Type B pancreatic cell (in vitro differentiated cells): Measurements from ENCODE around the gene NOD2. TPM values are rescaled to one million over a fixed set of nuclear protein-coding genes. Genes with fewer than 3 reads are reported as not detected.

Source experiments
- DNase-seq: peaks from one replicate; pipeline ENCODE4 v3.0.0; 2021; ENCODE audit warnings: mixed read lengths; ENCODE audit not compliant: unreplicated experiment; ENCODE audit errors: extremely low spot score
- H3K27ac Mint-ChIP-seq: 2 replicates; pipeline ENCODE4 v1.8.0; 2021; ENCODE audit warnings: mild to moderate bottlenecking, mixed read lengths
- H3K27me3 Mint-ChIP-seq: 2 replicates; pipeline ENCODE4 v1.8.0; 2021; ENCODE audit warnings: mixed read lengths
- H3K36me3 Mint-ChIP-seq: 2 replicates; pipeline ENCODE4 v1.8.0; 2021; ENCODE audit warnings: mixed read lengths
- H3K4me1 Mint-ChIP-seq: one replicate; pipeline ENCODE4 v1.8.0; 2021; ENCODE audit warnings: mixed read lengths; ENCODE audit not compliant: unreplicated experiment
- H3K4me3 Mint-ChIP-seq: 2 replicates; pipeline ENCODE4 v1.8.0; 2021; ENCODE audit warnings: mild to moderate bottlenecking, mixed read lengths
- H3K9me3 Mint-ChIP-seq: 2 replicates; pipeline ENCODE4 v1.8.0; 2021; ENCODE audit warnings: mixed read lengths
- total RNA-seq: library from RNA; stranded (reverse); gene quantifications from 2 replicates; pipeline ENCODE4 v1.2.1, GENCODE V29; 2021; ENCODE audit warnings: low replicate concordance
- TF ChIP-seq, protein P1 (sequence below): fragments of 200-600 bp; sonication (generic); conservative IDR thresholded peaks from 2 replicates; pipeline ENCODE4 v1.5.0; 2021; ENCODE audit warnings: antibody characterized with exemption, mild to moderate bottlenecking

NOD2 gene
- total RNA-seq, 1 donor from 2014 or later, result 0.31 TPM

DNA sequence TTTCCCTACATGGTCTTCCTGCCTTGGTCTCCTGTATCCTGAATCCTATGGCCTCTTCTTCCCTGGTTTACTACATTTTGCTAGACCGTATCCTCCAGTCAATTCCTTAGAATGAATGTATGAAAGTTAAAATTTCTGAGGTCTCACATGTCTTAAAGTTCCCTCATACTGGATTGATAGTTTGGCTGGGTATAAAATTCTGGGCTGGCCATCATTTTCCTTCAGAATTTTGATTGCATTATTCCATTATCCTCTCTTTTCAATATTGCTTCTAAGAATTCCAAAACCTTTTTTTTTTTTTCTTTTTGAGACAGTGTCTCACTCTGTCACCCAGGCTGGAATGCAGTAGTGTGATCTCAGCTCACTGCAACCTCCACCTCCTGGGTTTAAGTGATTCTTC is 10.8 kb downstream of the NOD2 start:
- no peaks in the 10 kb centered on the region for H3K4me1 Mint-ChIP-seq
- no peak for DNase-seq
- peaks cover 19% of the 10 kb centered on the region for H3K9me3 Mint-ChIP-seq
- no peaks in the 10 kb centered on the region for H3K27me3 Mint-ChIP-seq
- peaks cover 8% of the 10 kb centered on the region for H3K36me3 Mint-ChIP-seq
- no peak overlapping the region for H3K4me3 Mint-ChIP-seq
- no peak overlapping the region for H3K27ac Mint-ChIP-seq
- TF ChIP-seq, protein P1, sequence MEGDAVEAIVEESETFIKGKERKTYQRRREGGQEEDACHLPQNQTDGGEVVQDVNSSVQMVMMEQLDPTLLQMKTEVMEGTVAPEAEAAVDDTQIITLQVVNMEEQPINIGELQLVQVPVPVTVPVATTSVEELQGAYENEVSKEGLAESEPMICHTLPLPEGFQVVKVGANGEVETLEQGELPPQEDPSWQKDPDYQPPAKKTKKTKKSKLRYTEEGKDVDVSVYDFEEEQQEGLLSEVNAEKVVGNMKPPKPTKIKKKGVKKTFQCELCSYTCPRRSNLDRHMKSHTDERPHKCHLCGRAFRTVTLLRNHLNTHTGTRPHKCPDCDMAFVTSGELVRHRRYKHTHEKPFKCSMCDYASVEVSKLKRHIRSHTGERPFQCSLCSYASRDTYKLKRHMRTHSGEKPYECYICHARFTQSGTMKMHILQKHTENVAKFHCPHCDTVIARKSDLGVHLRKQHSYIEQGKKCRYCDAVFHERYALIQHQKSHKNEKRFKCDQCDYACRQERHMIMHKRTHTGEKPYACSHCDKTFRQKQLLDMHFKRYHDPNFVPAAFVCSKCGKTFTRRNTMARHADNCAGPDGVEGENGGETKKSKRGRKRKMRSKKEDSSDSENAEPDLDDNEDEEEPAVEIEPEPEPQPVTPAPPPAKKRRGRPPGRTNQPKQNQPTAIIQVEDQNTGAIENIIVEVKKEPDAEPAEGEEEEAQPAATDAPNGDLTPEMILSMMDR, result no peak

DNA sequence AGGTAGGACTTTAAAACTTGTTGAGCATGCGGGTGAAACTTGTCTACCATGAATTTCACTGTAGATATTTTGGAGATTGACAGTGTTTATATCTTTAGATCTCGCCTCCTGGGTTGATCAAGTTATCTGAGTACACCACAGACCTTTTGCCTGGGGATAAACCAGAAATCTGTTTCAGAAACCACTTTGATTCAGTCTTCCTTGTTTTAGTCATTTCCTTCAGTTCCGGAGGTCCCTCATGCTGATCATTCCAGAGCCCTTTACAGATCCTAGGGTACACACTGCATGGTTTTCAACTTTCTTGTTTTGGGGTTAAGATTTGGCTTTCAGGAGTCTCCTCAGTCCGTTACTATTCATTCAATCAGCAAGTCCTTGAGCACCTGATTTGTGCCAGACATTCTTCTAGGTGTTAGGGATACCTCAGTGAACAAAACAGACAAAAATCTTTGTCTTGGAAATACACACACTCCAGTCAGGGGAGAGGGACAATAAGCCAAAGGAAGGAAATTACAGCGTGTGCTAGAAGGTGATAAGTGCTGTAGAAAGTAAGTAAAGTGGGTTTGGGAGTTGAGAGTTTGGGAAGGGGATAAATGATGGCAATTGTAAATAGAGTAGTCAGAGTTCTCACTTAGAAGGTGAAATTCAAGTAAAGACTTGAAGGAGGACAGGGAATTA is 12.2 kb downstream of the NOD2 start:
- no peaks in the 10 kb centered on the region for H3K4me1 Mint-ChIP-seq
- TF ChIP-seq, protein P1, result no peak
- no peak for DNase-seq
- no peak overlapping the region for H3K27ac Mint-ChIP-seq
- H3K36me3 Mint-ChIP-seq, result peaks cover 8% of the 10 kb centered on the region
- H3K4me3 Mint-ChIP-seq, result no peak overlapping the region
- peaks cover 19% of the 10 kb centered on the region for H3K9me3 Mint-ChIP-seq
- H3K27me3 Mint-ChIP-seq, result no peaks in the 10 kb centered on the region

DNA sequence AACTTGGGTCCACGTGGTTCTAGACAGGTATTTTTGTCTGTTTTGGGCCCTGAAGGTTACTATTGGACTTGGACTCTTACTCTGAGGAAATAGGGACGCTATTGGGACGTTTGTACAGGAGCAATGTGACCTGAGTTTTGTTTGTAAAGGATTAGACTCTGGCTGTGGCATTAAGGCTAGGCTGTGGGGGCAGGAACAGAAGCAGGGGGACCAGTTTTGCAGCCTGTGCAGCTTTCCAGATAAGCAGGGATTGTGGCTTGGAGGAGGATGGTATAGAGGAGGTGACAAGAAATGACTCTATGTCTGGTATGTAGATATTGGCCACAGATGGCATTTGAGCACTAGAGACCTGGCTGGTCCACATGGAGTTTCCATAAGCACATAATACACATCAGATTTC is 12.8 kb downstream of the NOD2 start:
- peaks cover 19% of the 10 kb centered on the region for H3K9me3 Mint-ChIP-seq
- H3K4me3 Mint-ChIP-seq, result no peak overlapping the region
- H3K27ac Mint-ChIP-seq, result no peak overlapping the region
- H3K36me3 Mint-ChIP-seq, result peaks cover 8% of the 10 kb centered on the region
- TF ChIP-seq, protein P1, result no peak
- no peaks in the 10 kb centered on the region for H3K4me1 Mint-ChIP-seq
- no peak for DNase-seq
- no peaks in the 10 kb centered on the region for H3K27me3 Mint-ChIP-seq

DNA sequence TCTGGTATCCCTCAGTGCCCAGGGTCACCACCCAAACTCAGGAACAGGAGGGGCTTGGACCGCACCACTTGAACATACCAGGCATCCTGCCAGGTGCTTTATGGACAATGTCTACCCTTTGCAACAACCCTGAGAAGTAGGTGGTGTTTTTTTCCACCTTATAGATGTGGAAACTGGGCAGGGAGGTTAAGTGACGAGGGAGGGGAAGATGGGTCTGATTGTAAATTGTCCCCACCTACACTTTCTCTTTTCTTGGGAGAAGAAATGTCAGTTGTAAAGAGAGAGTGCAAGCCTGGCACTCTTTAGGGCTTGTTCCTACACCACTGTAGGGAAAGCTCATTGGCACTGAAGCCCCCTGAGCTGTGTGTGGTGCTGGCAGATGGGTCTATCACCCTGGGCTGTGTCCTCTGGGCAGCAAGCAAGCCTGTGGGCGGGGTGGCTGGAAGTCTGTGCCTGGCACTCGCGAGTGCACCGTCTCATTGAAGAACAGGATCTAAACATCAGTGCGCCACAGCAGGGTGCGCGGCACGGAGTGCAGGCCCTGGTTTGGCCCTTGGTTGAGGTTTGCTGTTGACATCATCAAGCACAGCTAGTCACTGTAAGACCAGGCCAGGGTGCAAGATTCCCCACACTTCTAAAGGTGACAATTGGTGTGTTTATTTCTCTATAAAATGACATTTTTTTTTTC is 15.1 kb downstream of the NOD2 start:
- no peaks in the 10 kb centered on the region for H3K27me3 Mint-ChIP-seq
- TF ChIP-seq, protein P1, result no peak
- no peaks in the 10 kb centered on the region for H3K4me1 Mint-ChIP-seq
- no peak for DNase-seq
- H3K4me3 Mint-ChIP-seq, result no peak overlapping the region
- peaks cover 19% of the 10 kb centered on the region for H3K9me3 Mint-ChIP-seq
- no peak overlapping the region for H3K27ac Mint-ChIP-seq
- peaks cover 8% of the 10 kb centered on the region for H3K36me3 Mint-ChIP-seq

DNA sequence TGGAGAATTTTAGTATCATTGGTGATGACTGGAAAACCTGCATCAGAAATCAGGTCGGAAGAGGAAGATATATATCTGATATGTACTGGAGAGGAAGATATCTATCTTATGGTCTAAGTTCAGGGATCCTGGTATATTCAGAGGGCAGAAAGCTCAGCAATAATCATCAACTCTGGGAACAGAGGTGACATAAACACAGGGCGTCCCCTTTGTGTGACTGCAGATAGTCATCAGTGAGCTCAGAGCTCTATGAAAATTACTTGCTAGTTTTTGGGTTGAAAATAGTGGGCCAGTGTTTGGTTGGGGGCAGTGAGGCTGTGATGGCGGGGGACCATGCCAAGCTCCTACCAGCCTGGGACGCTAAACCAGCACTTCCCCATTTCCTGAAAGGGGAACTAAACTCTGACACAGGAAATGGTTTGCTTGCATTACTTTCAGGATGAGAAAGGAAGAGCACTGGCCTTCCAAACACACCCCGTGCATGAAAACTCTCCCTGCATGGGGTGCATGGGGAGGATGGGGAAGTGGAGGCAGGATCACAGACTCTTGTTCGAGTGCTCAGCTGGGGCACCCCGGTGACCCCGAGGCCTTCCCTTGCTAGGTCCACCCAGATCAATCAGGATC is 15.8 kb downstream of the NOD2 start:
- Mint-ChIP-seq H3K27ac (no peak overlapping the region), H3K4me1 (no peaks in the 10 kb centered on the region), H3K4me3 (no peak overlapping the region), H3K9me3 (peaks cover 13% of the 10 kb centered on the region), H3K27me3 (no peaks in the 10 kb centered on the region), H3K36me3 (peaks cover 4% of the 10 kb centered on the region)
- TF ChIP-seq, protein P1, result no peak
- DNase-seq, result no peak
